ENCODE data around the gene TALDO1. TPM values are rescaled to one million over a fixed set of nuclear protein-coding genes. Genes with fewer than 3 reads are reported as not detected.

Gene TALDO1
- total and polyA plus RNA-seq, 3 donors from 2014 or later = 84.8 to 88.1 (median 86.6) TPM

- peaks cover 30% of the 10 kb centered on the region for H3K4me1 ChIP-seq
- no peaks in the 10 kb centered on the region for H3K27me3 ChIP-seq
- H3K9me3 ChIP-seq = no peaks in the 10 kb centered on the region
- no peak for DNase-seq
- intact Hi-C loops (cut with DNase I; ENCODE audit: low total_unique reads) = no loop called here
- H3K36me3 ChIP-seq (ENCODE audit: low read depth, missing control alignments) = no peaks in the 10 kb centered on the region
- H3K27ac ChIP-seq = no peak overlapping the region
- no peak for TF ChIP-seq CTCF (IDR thresholded peaks at IDR 0.05)
- TF ChIP-seq POLR2A (IDR thresholded peaks at IDR 0.05) = no peak
- no peak overlapping the region for H3K4me3 ChIP-seq
- WGBS, 2 donors = 93 to 94% methylated on average over 12 to 30 of the region's 30 CpGs
Observed at GRCh38 chr11:800473-800872, 53.2 kb downstream of the TALDO1 start.

- intact Hi-C loops (cut with DNase I; ENCODE audit: low total_unique reads) = no loop called here
Observed at GRCh38 chr11:801097-801780, 54.0 kb downstream of the TALDO1 start.

GRCh38 chr11:802018-802617 is 54.9 kb downstream of the TALDO1 start:
- 93 to 97% methylated on average over 6 to 14 of the region's 21 CpGs for WGBS, 2 donors
- Histone ChIP-seq H3K27me3 (no peaks in the 10 kb centered on the region), H3K36me3 (ENCODE audit: low read depth, missing control alignments) (no peaks in the 10 kb centered on the region), H3K9me3 (no peaks in the 10 kb centered on the region), H3K4me3 (no peak overlapping the region), H3K4me1 (peaks cover 21% of the 10 kb centered on the region), H3K27ac (no peak overlapping the region)
- intact Hi-C loops (cut with DNase I; ENCODE audit: low total_unique reads) = no loop called here
- DNase-seq = no peak
- TF ChIP-seq POLR2A (IDR thresholded peaks at IDR 0.05) (no peak), CTCF (IDR thresholded peaks at IDR 0.05) (no peak)

More at GRCh38 chr11:801097-801780, 54.0 kb downstream of the TALDO1 start:
- 90 to 93% methylated on average over 9 to 20 of the region's 20 CpGs for WGBS, 2 donors
- Histone ChIP-seq H3K9me3 (no peaks in the 10 kb centered on the region), H3K27ac (no peak overlapping the region), H3K27me3 (no peaks in the 10 kb centered on the region), H3K4me3 (no peak overlapping the region), H3K36me3 (ENCODE audit: low read depth, missing control alignments) (no peaks in the 10 kb centered on the region), H3K4me1 (peaks cover 28% of the 10 kb centered on the region)
- no peak for TF ChIP-seq CTCF (IDR thresholded peaks at IDR 0.05)
- no peak for TF ChIP-seq POLR2A (IDR thresholded peaks at IDR 0.05)
- DNase-seq = no peak

- TF ChIP-seq CTCF (IDR thresholded peaks at IDR 0.05) (no peak), POLR2A (IDR thresholded peaks at IDR 0.05) (no peak)
- Histone ChIP-seq H3K36me3 (ENCODE audit: low read depth, missing control alignments) (no peaks in the 10 kb centered on the region), H3K27me3 (no peaks in the 10 kb centered on the region), H3K9me3 (no peaks in the 10 kb centered on the region), H3K27ac (no peak overlapping the region), H3K4me3 (no peak overlapping the region), H3K4me1 (peaks cover 19% of the 10 kb centered on the region)
- intact Hi-C loops (cut with DNase I; ENCODE audit: low total_unique reads) = no loop called here
- no peak for DNase-seq
- WGBS, 2 donors = 92 to 93% methylated on average over 18 to 28 of the region's 28 CpGs
Observed at GRCh38 chr11:802693-803466, 55.6 kb downstream of the TALDO1 start.

All from testis (tissue), 3 donors.